ENCODE results near the gene ROS1. TPM values are rescaled to one million over a fixed set of nuclear protein-coding genes. Genes with fewer than 3 reads are reported as not detected.

Gene ROS1
- total RNA-seq, 2 donors from 2014 or later, result 0.23 to 0.34 TPM

DNA sequence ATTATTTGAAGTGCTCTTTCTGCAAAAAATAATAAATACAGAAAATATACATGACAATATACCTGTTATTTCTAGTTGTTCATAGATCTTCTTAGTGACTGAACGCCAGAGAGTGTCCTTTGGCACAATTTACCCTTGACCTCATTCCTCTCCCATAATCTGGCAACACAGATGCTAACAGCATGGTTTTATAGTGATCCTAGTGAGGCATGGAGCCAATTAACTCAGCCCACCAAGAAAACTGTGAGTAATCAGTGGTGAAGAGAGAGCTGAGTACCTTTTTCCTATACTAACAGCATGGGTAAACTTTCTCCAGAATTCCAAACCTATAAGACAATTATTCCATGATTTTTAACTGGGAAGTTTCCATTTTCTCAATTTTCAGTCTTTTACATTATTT, 99.3 kb downstream of the ROS1 start:
- intact Hi-C loops (cut with DNase I), result no loop called here
- no peaks in the 10 kb centered on the region for H3K4me1 ChIP-seq (replicated peaks)
- H3K27me3 ChIP-seq (replicated peaks; ENCODE audit: insufficient read depth), result no peaks in the 10 kb centered on the region
- TF ChIP-seq POLR2A (IDR thresholded peaks at IDR 0.05) (no peak), POLR2AphosphoS5 (IDR thresholded peaks at IDR 0.05) (no peak)
- TF ChIP-seq, protein P1, sequence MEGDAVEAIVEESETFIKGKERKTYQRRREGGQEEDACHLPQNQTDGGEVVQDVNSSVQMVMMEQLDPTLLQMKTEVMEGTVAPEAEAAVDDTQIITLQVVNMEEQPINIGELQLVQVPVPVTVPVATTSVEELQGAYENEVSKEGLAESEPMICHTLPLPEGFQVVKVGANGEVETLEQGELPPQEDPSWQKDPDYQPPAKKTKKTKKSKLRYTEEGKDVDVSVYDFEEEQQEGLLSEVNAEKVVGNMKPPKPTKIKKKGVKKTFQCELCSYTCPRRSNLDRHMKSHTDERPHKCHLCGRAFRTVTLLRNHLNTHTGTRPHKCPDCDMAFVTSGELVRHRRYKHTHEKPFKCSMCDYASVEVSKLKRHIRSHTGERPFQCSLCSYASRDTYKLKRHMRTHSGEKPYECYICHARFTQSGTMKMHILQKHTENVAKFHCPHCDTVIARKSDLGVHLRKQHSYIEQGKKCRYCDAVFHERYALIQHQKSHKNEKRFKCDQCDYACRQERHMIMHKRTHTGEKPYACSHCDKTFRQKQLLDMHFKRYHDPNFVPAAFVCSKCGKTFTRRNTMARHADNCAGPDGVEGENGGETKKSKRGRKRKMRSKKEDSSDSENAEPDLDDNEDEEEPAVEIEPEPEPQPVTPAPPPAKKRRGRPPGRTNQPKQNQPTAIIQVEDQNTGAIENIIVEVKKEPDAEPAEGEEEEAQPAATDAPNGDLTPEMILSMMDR (IDR thresholded peaks at IDR 0.05), result no peak
- H3K9me3 ChIP-seq, result no peaks in the 10 kb centered on the region
- no peaks in the 10 kb centered on the region for H3K36me3 ChIP-seq
- no peak for DNase-seq (ENCODE audit: low spot score)
- 41% methylated on average over 1 of the region's 1 CpG for WGBS
- H3K27ac ChIP-seq, result no peak overlapping the region
- no peak overlapping the region for H3K4me3 ChIP-seq

DNA sequence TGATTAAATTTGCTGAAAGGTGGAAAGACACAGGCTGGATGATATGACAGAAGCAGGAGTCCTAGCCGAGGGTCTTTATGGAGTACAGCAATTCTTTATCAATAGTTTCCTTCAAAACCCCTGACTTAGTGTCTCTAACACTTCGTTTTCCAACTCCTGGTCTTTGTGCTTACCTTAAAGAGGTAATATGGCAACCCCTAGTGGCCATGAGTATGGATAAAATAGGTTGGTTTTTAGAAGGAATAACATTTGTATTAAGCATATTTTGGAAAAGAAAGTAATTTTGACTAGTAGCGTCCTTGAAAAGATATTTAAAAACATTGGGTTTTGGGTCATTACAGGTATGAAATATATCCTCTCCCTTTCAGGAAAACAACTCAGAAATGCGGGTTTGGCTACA, 108.5 kb downstream of the ROS1 start:
- intact Hi-C loops (cut with DNase I), result no loop called here
- Histone ChIP-seq H3K27me3 (replicated peaks; ENCODE audit: insufficient read depth) (no peaks in the 10 kb centered on the region), H3K27ac (no peak overlapping the region), H3K4me1 (replicated peaks) (no peaks in the 10 kb centered on the region), H3K36me3 (no peaks in the 10 kb centered on the region), H3K4me3 (no peak overlapping the region), H3K9me3 (no peaks in the 10 kb centered on the region)
- 35% methylated on average over 4 of the region's 4 CpGs for WGBS
- TF ChIP-seq POLR2AphosphoS5 (IDR thresholded peaks at IDR 0.05), result no peak
- TF ChIP-seq, protein P1 (IDR thresholded peaks at IDR 0.05), result peak in 3 of 4 experiments; percentile 23 to 30 (median 29)
- DNase-seq (ENCODE audit: low spot score), result no peak

DNA sequence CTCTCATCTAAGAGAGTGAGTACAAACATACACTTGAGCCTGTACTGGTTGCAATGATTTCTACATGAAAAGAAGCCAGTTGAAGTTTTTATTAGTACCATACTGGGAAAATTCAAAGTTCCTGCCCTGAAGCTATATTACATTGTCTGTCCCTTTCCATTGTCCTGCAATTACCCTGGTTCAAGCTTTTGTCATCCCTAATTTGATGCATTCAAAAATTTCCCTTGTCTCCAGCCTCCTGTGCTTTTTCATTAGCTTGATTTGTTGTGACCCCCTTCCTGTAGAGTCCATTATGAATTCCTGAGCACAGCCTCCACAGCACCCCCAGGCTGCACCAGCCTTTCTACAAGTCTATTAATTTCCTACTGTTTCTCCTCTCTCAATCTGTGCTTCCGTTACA, 114.0 kb downstream of the ROS1 start:
- TF ChIP-seq, protein P1 (IDR thresholded peaks at IDR 0.05), result no peak
- TF ChIP-seq POLR2A (IDR thresholded peaks at IDR 0.05) (no peak), POLR2AphosphoS5 (IDR thresholded peaks at IDR 0.05) (no peak)
- Histone ChIP-seq H3K9me3 (no peaks in the 10 kb centered on the region), H3K4me1 (replicated peaks) (no peaks in the 10 kb centered on the region), H3K27me3 (replicated peaks; ENCODE audit: insufficient read depth) (no peaks in the 10 kb centered on the region), H3K4me3 (no peak overlapping the region), H3K27ac (no peak overlapping the region), H3K36me3 (no peaks in the 10 kb centered on the region)
- DNase-seq (ENCODE audit: low spot score), result no peak
- intact Hi-C loops (cut with DNase I), result no loop called here
- WGBS, result 86% methylated on average over 1 of the region's 1 CpG

DNA sequence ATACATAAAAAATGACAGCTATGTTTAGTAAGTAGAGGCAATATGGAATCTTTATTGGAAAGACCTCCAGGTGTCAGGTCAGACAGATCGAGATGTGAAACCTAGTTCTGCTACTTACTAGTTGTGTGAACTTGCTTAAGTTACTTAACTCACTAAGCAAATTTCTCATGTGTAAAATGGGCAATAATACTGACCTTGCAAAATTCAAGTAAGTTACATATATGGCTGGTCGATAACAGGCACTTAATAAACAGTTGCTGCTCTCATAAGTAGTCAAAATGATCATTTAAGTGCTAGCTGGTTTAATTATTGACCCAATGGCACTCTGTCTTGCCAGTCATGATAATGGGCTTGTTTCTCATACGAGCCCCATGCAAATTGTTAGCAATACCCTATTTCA, 114.4 kb downstream of the ROS1 start:
- H3K4me1 ChIP-seq (replicated peaks), result no peaks in the 10 kb centered on the region
- DNase-seq (ENCODE audit: low spot score), result no peak
- intact Hi-C loops (cut with DNase I), result no loop called here
- no peaks in the 10 kb centered on the region for H3K36me3 ChIP-seq
- H3K9me3 ChIP-seq, result no peaks in the 10 kb centered on the region
- TF ChIP-seq, protein P1 (IDR thresholded peaks at IDR 0.05), result no peak
- TF ChIP-seq POLR2A (IDR thresholded peaks at IDR 0.05), result no peak
- no peak for TF ChIP-seq POLR2AphosphoS5 (IDR thresholded peaks at IDR 0.05)
- H3K4me3 ChIP-seq, result no peak overlapping the region
- 68% methylated on average over 3 of the region's 3 CpGs for WGBS
- H3K27ac ChIP-seq, result no peak overlapping the region
- H3K27me3 ChIP-seq (replicated peaks; ENCODE audit: insufficient read depth), result no peaks in the 10 kb centered on the region

DNA sequence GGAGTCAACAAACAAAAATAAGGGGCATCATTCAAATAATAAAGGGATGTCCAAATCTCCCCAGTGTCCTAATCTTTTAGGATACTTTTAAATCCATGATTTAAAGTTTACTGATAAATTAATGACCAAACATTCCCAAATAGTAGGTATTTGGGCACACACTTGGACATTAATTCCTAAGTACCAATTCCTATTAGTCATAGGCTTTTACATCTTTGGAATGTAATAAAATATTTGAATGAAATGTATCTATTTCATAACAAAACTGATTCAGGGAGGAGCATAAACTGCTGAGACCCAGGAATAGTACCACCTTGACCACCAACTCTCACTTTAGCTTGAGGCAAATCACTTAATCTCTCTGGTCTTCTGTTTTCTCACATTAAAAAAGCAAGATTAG, 116.1 kb downstream of the ROS1 start:
- H3K27ac ChIP-seq, result no peak overlapping the region
- H3K27me3 ChIP-seq (replicated peaks; ENCODE audit: insufficient read depth), result no peaks in the 10 kb centered on the region
- intact Hi-C loops (cut with DNase I), result no loop called here
- DNase-seq (ENCODE audit: low spot score), result no peak
- no peaks in the 10 kb centered on the region for H3K36me3 ChIP-seq
- no peaks in the 10 kb centered on the region for H3K4me1 ChIP-seq (replicated peaks)
- H3K4me3 ChIP-seq, result no peak overlapping the region
- TF ChIP-seq, protein P1 (IDR thresholded peaks at IDR 0.05), result no peak
- TF ChIP-seq POLR2AphosphoS5 (IDR thresholded peaks at IDR 0.05), result no peak
- no peaks in the 10 kb centered on the region for H3K9me3 ChIP-seq
